K562 (cell line): ENCODE results near the gene ATG7. TPM values are rescaled to one million over a fixed set of nuclear protein-coding genes. Genes with fewer than 3 reads are reported as not detected.

Experiments
- ATAC-seq: fragments of 200-7000 bp; cut with Tn5 transposase; 3 replicates; pipeline ENCODE4 v1.9.1; 2020; ENCODE audit warnings: moderate library complexity
- BruUV-seq: library from RNA; stranded (reverse); fragments of 400-500 nt; replicated peaks from 2 replicates; lab custom pipeline; 2021; lab: Mats Ljungman, UMichigan
- CTCF ChIA-PET: fragments of 300-600 bp; formaldehyde crosslinking; extraction: SDS; loops from one replicate; lab custom pipeline; 2021; ENCODE audit warnings: low intra/inter-chr PET ratio; lab: Yijun Ruan, JAX
- POLR2A ChIA-PET: fragments of 300-600, 350-650 bp; sonication (Branson Sonifier 250); formaldehyde crosslinking; extraction: SDS; loops from one replicate; lab custom pipeline; 2021; ENCODE audit warnings: antibody characterized with exemption, inconsistent platforms; lab: Yijun Ruan, JAX
- DNase-seq, 4 experiments: peaks; one replicate each; pipeline versions ENCODE4 v3.0.0 to v3.0.0-alpha.2; 2011 to 2018; ENCODE audit warnings: low spot score in 3 of 4, mixed read lengths in 3 of 4; ENCODE audit errors: extremely low read depth in 1 of 4
- FAIRE-seq: peaks from 2 replicates; lab custom pipeline; 2011; peaks lifted over from hg19 to GRCh38; lab: Jason Lieb, UNC
- H2AFZ ChIP-seq: 2 replicates; pipeline ENCODE4 v1.6.0; 2011; ENCODE audit warnings: low read depth, low read length, control low read depth, inconsistent platforms
- H3K27ac ChIP-seq: fragments of 200-600 bp; 3 replicates; pipeline ENCODE4 v1.8.0; 2011; ENCODE audit warnings: low read depth, mild to moderate bottlenecking, control low read depth, inconsistent platforms, low read length, moderate library complexity, mixed read lengths; ENCODE audit errors: extremely low read depth
- H3K27me3 ChIP-seq, 2 experiments: fragments of 300-600 bp in 1 of 2; 2 replicates in 1 of 2; 3 replicates in 1 of 2; pipeline versions ENCODE4 v1.6.0 to v1.8.0; 2011; ENCODE audit warnings: inconsistent platforms in 2 of 2, low read length in 2 of 2, mild to moderate bottlenecking in 1 of 2, mixed read lengths in 1 of 2, moderate library complexity in 1 of 2; ENCODE audit not compliant: control insufficient read depth in 2 of 2, insufficient read depth in 2 of 2
- H3K36me3 ChIP-seq: fragments of 300-600 bp; 3 replicates; pipeline ENCODE4 v1.8.0; 2011; ENCODE audit warnings: mild to moderate bottlenecking, low read length, inconsistent platforms; ENCODE audit not compliant: control insufficient read depth, insufficient read depth
- H3K4me1 ChIP-seq, 2 experiments: fragments of 200-600 bp in 1 of 2; replicated peaks in 1 of 2; 2 replicates in 1 of 2; 3 replicates in 1 of 2; pipeline versions ENCODE4 v1.5.1 to v1.8.0; 2011; ENCODE audit warnings: inconsistent platforms in 2 of 2, low read length in 2 of 2, mild to moderate bottlenecking in 1 of 2, mixed read lengths in 1 of 2, moderate library complexity in 1 of 2; ENCODE audit not compliant: control insufficient read depth in 2 of 2, insufficient read depth in 2 of 2
- H3K4me2 ChIP-seq: 2 replicates; pipeline ENCODE4 v1.6.1; 2011; ENCODE audit warnings: low read length, control low read depth, inconsistent platforms, mixed read lengths; ENCODE audit not compliant: insufficient read depth
- H3K4me3 ChIP-seq: fragments of 200-600 bp; sonication (generic), shearing (Covaris generic); 2 replicates; pipeline ENCODE4 v1.5.1; 2016; ENCODE audit warnings: control low read depth, inconsistent platforms
- H3K79me2 ChIP-seq: fragments of 200-600 bp; 3 replicates; pipeline ENCODE4 v1.8.0; 2011; ENCODE audit warnings: low read length, inconsistent platforms; ENCODE audit not compliant: control insufficient read depth, insufficient read depth
- H3K9ac ChIP-seq, 2 experiments: 2 replicates each; pipeline versions ENCODE4 v1.6.0 to v1.6.1; 2011; ENCODE audit warnings: low read depth in 2 of 2, low read length in 2 of 2, control low read depth in 1 of 2, inconsistent platforms in 1 of 2, mild to moderate bottlenecking in 1 of 2, mixed read lengths in 1 of 2; ENCODE audit not compliant: insufficient read depth in 1 of 2
- H3K9me1 ChIP-seq: one replicate; pipeline ENCODE4 v1.6.0; 2011; ENCODE audit warnings: inconsistent platforms, mild to moderate bottlenecking, low read length, moderate library complexity; ENCODE audit not compliant: control insufficient read depth, insufficient read depth
- H3K9me3 ChIP-seq: replicated peaks from 2 replicates; pipeline ENCODE4 v1.5.1; 2011; ENCODE audit warnings: low read depth, low read length, inconsistent platforms; ENCODE audit not compliant: control insufficient read depth, insufficient read depth
- H4K20me1 ChIP-seq: replicated peaks from 2 replicates; pipeline ENCODE4 v1.6.1; 2011; ENCODE audit warnings: low read length, inconsistent platforms, mixed read lengths; ENCODE audit not compliant: control insufficient read depth, insufficient read depth
- ATF1 ChIP-seq, 2 experiments: fragments of 450-650 bp in 1 of 2; IDR thresholded peaks; 2 replicates each; pipeline ENCODE4 v1.6.1; 2016; ENCODE audit warnings: missing compliant biosample characterization in 1 of 2, missing genetic modification characterization in 1 of 2
- ATF3 ChIP-seq, 2 experiments: fragments of 450-650 bp in 1 of 2; sonication (generic) in 1 of 2; formaldehyde crosslinking in 1 of 2; IDR thresholded peaks in 1 of 2; conservative IDR thresholded peaks in 1 of 2; 2 replicates each; pipeline versions ENCODE4 v1.6.1 to v1.8.1; 2016 to 2023; ENCODE audit warnings: mild to moderate bottlenecking in 2 of 2, moderate library complexity in 2 of 2, inconsistent platforms in 1 of 2, missing genetic modification reagents in 1 of 2
- CLOCK ChIP-seq: fragments of 250-450 bp; sonication (Bioruptor Pico); IDR thresholded peaks from 2 replicates; pipeline ENCODE4 v1.4.0; 2020; ENCODE audit warnings: mild to moderate bottlenecking, moderate library complexity, borderline replicate concordance
- EHMT2 ChIP-seq: fragments of 450-650 bp; IDR thresholded peaks from 2 replicates; pipeline ENCODE4 v1.6.1; 2018; ENCODE audit warnings: antibody characterized with exemption
- ESRRB ChIP-seq: fragments of 250-450 bp; sonication (Bioruptor Pico); IDR thresholded peaks from 2 replicates; pipeline ENCODE4 v1.5.0; 2020; ENCODE audit warnings: mild to moderate bottlenecking, moderate library complexity, borderline replicate concordance
- FOXA1 ChIP-seq: fragments of 450-650 bp; IDR thresholded peaks from 2 replicates; pipeline ENCODE4 v1.6.1; 2016; ENCODE audit warnings: mild to moderate bottlenecking, borderline replicate concordance
- GATA2 ChIP-seq: sonication (generic); formaldehyde crosslinking; IDR thresholded peaks from 2 replicates; pipeline ENCODE4 v1.4.0; 2020; ENCODE audit warnings: mild to moderate bottlenecking, missing genetic modification reagents
- MCM7 ChIP-seq, 2 experiments: fragments of 450-650 bp; IDR thresholded peaks; 2 replicates each; pipeline ENCODE4 v1.6.1; 2016 to 2018
- MXD1 ChIP-seq: fragments of 250-450 bp; sonication (Bioruptor Pico); IDR thresholded peaks from 2 replicates; pipeline ENCODE4 v1.8.0; 2021; ENCODE audit warnings: borderline replicate concordance, mild to moderate bottlenecking, moderate library complexity; ENCODE audit not compliant: poor library complexity, severe bottlenecking
- MXI1 ChIP-seq: IDR thresholded peaks from 2 replicates; pipeline ENCODE4 v1.6.1; 2011; ENCODE audit warnings: low read depth, mild to moderate bottlenecking, improper control_type of control experiment, low read length
- NCOA4 ChIP-seq: fragments of 450-650 bp; IDR thresholded peaks from 2 replicates; pipeline ENCODE4 v1.6.1; 2018; ENCODE audit warnings: mild to moderate bottlenecking; ENCODE audit not compliant: partially characterized antibody
- RFX5 ChIP-seq: IDR thresholded peaks from 2 replicates; pipeline ENCODE4 v1.6.1; 2011; ENCODE audit warnings: low read depth, mild to moderate bottlenecking, improper control_type of control experiment, low read length
- RFX7 ChIP-seq: fragments of 250-450 bp; sonication (Bioruptor Pico); IDR thresholded peaks from 2 replicates; pipeline ENCODE4 v1.5.1; 2021; ENCODE audit warnings: mild to moderate bottlenecking
- SRF ChIP-seq, 2 experiments: fragments of 250-450, 450-650 bp in 1 of 2; sonication (Bioruptor Pico) in 1 of 2; sonication (generic) in 1 of 2; formaldehyde crosslinking; IDR thresholded peaks; 2 replicates each; pipeline versions ENCODE4 v1.5.0 to v1.5.1; 2020 to 2022; ENCODE audit warnings: mild to moderate bottlenecking in 1 of 2, missing genetic modification reagents in 1 of 2
- TAF15 ChIP-seq: fragments of 200-400 bp; formaldehyde crosslinking; IDR thresholded peaks from 2 replicates; pipeline ENCODE4 v1.6.1; 2017; ENCODE audit warnings: mild to moderate bottlenecking, low read depth, low read length, moderate library complexity
- ZNF174 ChIP-seq: fragments of 250-450 bp; sonication (Bioruptor Pico); IDR thresholded peaks from 2 replicates; pipeline ENCODE4 v1.4.0; 2020; ENCODE audit warnings: mild to moderate bottlenecking
- WGBS: fragments of 100-300 bp; shearing (Covaris generic); methylation state at CpG from one replicate; pipeline ENCODE4 v1.1.6; 2016; ENCODE audit warnings: low coverage, mixed read lengths; ENCODE audit not compliant: insufficient coverage; ENCODE audit errors: missing lambda C conversion rate; 5-methylcytosine and 5-hydroxymethylcytosine counted together
- in situ Hi-C: fragments of 300-500 bp; cut with MboI; formaldehyde crosslinking; loops from 4 replicates; pipeline ENCODE4 v1.15.0; 2018; ENCODE audit warnings: inconsistent platforms, mixed read lengths
- intact Hi-C: fragments of 100-400 bp; cut with micrococcal nuclease; formaldehyde crosslinking; loops from 2 replicates; pipeline ENCODE4 v1.14.2; 2022
- polyA plus RNA-seq, 8 experiments: library from polyadenylated mRNA; depleted of rRNA in 4 of 8; stranded (reverse) in 5 of 8; unstranded in 3 of 8; fragments of >200 nt; fragmentation: Nextera tagmentation in 2 of 8; fragmentation: Illumina TruSeq in 1 of 8; extraction: Ambion mirVana in 2 of 8; extraction: Trizol in 1 of 8; gene quantifications; 2 replicates each; pipeline versions ENCODE4 v1.2.1 to v1.2.3, GENCODE V29; 2011 to 2014; ENCODE audit warnings: inconsistent platforms in 1 of 8, missing spikeins in 1 of 8
- total RNA-seq, 7 experiments: library from RNA; depleted of rRNA in 6 of 7; stranded (reverse); fragments of >200 nt in 6 of 7; fragmentation: Illumina TruSeq in 2 of 7; extraction: Trizol in 2 of 7; gene quantifications; 2 replicates each; pipeline versions ENCODE4 v1.2.1 to v1.2.3, GENCODE V29; 2011 to 2021; ENCODE audit warnings: low replicate concordance in 1 of 7

ATG7 gene
- total and polyA plus RNA-seq, 9 of the 15 experiments (the other 6 are each of a cell fraction or from before 2014, with no cell fraction given) = 18.3 to 45.3 (median 33.6) TPM

- Histone ChIP-seq H3K27me3 (no peaks in the 10 kb centered on the region), H2AFZ (no peak overlapping the region), H3K4me3 (no peak overlapping the region)
- no peak for FAIRE-seq
- no peak for ATAC-seq
- in situ Hi-C loops = no loop called here
- TF ChIP-seq SRF (CRISPR knock-in tag; IDR thresholded peaks at IDR 0.05) (no peak), CLOCK (CRISPR knock-in tag) (no peak), NCOA4 (no peak), FOXA1 (no peak), TAF15 (no peak), MXD1 (CRISPR knock-in tag) (no peak), RFX7 (no peak), ATF1 (CRISPR knock-in tag; IDR thresholded peaks at IDR 0.05) (no peak), ATF1 (tag; IDR thresholded peaks at IDR 0.05) (no peak), ZNF174 (no peak), MCM7 (IDR thresholded peaks at IDR 0.05) (no peak), MXI1 (no peak), ESRRB (no peak), ATF3 (IDR thresholded peaks at IDR 0.05) (no peak), ATF3 (CRISPR knock-in tag; conservative IDR thresholded peaks at IDR 0.05) (no peak), GATA2 (no peak), RFX5 (no peak), EHMT2 (no peak)
- TF ChIP-seq, all 486 proteins: peak for 0
- 24% methylated on average over 2 of the region's 2 CpGs for WGBS
- no peaks in the 10 kb centered on the region for H3K9me3 ChIP-seq
- H4K20me1 ChIP-seq = no peaks in the 10 kb centered on the region
- no peak overlapping the region for H3K27ac ChIP-seq
- no peaks in the 10 kb centered on the region for H3K79me2 ChIP-seq
- no peaks in the 10 kb centered on the region for H3K9me1 ChIP-seq
- intact Hi-C loops = no loop called here
- no peak overlapping the region for H3K4me2 ChIP-seq
- POLR2A ChIA-PET = no interaction called here
- H3K4me1 ChIP-seq = no peaks in the 10 kb centered on the region; a peak in 1 of 5 replicates
- no TSS peak for BruUV-seq
- DNase-seq = no peak
- CTCF ChIA-PET = no interaction called here
- H3K36me3 ChIP-seq = no peaks in the 10 kb centered on the region
- H3K9ac ChIP-seq = no peak overlapping the region
Observed at GRCh38 chr3:11445883-11446282, 173.7 kb downstream of the ATG7 start.
